Measurements from ENCODE around the gene RBM39.
A peak's percentile ranks its signal among the peaks of the same experiment; 100 is the strongest.
"Not testable (repeated sequence)": the region's sequence is repeated elsewhere in the genome, so short reads cannot be mapped to it uniquely, and the experiment has no call there.

Gene RBM39

DNA sequence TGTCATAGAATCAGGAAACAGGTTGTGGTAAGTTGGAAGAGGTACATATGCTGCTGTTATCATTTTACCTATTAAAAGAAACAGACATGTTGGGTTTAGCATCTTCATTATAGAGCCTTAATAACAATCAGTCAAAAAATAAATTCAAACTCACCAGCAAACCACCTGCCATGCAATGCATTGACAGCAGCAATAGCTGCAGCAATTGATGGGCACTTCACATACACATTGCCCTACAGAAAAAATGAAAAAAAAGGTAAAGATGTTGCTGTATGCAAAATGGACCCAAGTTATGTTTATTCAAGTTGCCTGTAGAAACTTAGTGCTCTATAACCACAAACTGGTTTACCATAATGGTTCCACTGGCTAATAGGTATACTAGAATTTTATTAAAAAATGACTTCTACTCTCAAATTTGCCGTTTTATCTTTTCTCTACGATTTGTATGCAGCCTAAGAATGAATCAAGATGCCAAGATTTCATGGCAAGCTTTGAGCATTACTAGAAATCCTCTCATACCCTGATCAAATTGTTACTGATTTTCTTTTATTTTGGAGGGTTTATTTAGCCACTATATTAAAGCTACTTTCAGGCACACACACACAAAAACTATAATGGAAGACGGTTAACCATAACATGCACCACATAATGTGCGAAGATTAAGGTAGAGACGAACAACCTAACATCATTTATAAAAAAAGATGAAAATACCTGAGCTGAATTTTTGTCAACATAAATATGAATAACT lies 37.4 kb downstream of the RBM39 start:
- DNase-seq: no peak

DNA sequence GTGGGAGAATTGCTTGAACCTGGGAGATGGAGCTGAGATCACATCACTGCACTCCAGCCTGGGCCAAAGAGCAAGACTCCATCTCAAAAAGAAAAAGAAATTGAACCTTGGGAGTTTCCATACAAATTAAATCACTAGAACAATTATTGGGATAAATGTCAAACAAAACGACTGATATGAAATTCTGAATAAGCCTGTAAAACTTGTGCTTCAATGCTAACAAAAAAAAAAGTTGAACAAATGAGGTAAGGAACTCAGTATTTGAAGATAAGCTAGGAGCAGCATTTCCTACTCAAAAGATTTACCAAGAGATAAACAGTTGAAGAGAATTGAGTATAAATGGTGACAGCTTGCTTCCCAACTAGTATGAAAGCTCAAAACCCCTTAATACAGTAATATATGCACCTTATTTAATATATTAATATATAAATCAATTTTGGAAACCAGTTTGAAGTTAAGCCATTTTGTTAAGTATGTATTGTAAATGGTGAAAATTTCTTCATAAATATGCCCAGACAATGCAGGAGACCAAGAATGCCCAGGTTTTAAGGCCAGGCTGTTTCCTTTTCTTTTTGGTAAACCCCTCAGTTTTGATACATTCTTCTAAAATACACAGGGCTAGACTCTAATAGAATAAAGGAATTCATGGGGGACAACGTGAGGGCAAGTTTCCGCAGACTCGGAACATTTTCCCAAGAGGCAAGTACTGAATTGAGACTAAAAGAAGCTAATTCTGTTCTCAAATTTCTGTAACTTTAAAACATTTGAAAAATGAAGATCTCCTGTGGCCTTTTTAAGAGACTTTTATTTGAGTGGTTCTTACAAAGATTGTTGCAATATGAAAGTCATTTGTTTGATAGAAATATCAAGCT lies 39.0 kb downstream of the RBM39 start:
- no peak for DNase-seq

GRCh38 chr20:35702051-35702823 lies 39.8 kb downstream of the RBM39 start:
- DNase-seq: no peak

DNA sequence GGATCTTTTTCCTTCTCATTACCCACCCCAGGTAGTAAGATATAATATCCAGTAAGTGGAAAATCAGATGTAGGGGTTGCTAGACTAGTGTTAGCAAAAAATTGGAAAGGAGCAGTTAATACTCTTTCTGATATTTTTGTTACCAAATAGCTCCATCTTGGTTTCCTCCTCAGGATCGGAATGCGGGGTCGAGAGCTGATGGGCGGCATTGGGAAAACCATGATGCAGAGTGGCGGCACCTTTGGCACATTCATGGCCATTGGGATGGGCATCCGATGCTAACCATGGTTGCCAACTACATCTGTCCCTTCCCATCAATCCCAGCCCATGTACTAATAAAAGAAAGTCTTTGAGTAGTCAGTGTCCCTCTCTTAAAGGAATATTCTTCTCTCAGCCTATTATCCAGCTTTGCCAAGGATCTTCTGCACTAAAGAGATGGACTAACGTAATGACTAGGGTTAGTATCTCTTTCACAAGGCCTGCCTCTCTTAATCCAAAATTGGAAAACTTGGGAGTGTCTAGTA lies 41.4 kb downstream of the RBM39 start:
- DNase-seq: no peak

DNA sequence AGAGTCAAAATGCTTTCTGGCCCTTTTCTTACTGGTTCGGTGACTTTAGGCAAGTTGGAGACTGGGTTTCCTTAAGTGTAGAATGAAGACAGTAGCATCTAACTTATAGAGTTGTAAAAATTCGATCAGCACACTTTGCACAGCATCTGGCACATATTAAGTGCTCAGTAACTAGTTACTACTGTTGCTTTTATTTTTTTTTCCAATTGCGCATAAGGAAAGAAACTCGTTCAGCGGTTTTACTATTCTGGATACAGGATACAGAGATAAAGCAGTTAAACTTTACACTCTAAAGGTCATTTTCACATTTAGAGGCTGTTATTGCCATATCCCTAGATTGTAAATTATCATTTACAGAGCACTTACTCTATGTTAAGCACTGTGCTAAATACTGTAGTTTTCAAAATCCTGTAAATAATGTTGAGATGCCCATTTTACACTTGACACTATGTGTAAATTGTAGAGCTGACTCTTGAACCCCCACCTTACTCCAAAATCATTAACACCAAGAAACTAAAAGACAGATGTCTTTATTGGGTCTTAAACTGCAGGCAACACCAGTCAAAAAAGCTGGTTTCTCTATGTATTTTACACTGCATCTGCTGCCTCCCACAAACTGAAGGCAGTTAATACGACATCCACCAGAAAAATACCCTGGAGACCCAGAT lies 42.0 kb downstream of the RBM39 start:
- DNase-seq: no peak

GRCh38 chr20:35699127-35699956 lies 42.7 kb downstream of the RBM39 start, which contains the start of the genes NFS1 and ROMO1:
Gene NFS1, minus strand, starts transcription at chr20:35699352. Its CDS starts 64 bp downstream, at chr20:35699288.
Gene ROMO1, plus strand, starts transcription at chr20:35699405. Its CDS starts 228 bp downstream, at chr20:35699633.
- DNase-seq: peak; percentile 70 to 85 (median 84)

- DNase-seq: no peak
These were observed 43.5 kb downstream of the RBM39 start for GRCh38 chr20:35698298-35699126.

DNA sequence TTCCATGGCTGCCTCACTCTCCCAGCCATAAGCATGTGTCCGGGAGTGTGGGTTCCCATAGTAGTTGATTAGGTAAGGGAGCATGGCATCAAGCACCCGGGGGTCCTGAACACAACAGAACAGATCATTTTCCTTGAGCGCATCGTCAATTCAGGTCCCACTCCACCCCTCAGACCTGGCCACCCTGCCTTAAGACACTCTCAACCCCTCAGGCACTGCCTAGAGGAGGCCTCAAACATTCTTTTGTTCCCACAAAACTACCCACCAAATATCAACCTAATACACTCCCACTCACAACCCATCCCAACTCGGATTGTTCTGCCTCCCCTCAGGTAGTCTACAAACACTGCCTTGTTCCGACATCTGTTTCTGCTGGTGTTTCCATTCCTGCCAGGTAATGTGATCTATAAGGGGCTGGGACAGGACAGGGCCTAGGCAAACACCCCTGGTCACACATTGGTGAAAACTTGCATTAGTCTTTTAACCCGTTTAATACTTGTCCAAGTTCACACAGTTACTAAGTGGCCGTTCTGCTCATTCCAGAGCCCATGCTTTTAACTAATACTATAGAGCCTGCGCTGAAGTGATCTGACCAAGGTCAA lies 44.3 kb downstream of the RBM39 start:
- no peak for DNase-seq

GRCh38 chr20:35695978-35696377 lies 46.1 kb downstream of the RBM39 start:
- no peak for DNase-seq

DNA sequence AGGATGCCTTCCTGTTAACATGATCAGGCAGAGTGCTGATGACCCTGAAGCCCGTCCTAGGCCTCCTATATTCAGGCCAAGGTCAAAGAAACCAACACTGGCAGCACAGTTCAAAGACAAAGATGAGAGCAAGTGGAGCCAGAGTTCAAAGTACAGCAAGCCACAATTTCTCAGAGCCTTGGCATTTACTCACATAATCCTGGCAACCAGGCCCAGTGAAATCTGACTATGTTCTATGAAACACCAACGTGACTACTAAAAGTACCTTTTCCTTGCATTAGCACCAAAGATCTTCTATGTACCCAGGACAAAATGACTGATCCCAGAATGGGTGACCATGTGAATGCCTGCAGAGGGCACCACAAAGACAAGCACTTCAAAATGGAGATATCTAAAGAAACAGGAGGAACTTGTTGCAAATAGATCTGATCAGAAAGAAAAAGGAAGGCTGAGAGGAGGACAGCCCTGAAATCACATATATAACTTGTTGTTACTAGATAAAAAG lies 46.8 kb downstream of the RBM39 start:
- DNase-seq: no peak

GRCh38 chr20:35690265-35690664 lies 51.8 kb downstream of the RBM39 start:
- DNase-seq: no peak

- DNase-seq: not testable (repeated sequence)
These were observed 55.2 kb downstream of the RBM39 start for GRCh38 chr20:35686872-35687271.

- DNase-seq: not testable (repeated sequence)
These were observed 56.7 kb downstream of the RBM39 start for GRCh38 chr20:35685368-35685767.

DNA sequence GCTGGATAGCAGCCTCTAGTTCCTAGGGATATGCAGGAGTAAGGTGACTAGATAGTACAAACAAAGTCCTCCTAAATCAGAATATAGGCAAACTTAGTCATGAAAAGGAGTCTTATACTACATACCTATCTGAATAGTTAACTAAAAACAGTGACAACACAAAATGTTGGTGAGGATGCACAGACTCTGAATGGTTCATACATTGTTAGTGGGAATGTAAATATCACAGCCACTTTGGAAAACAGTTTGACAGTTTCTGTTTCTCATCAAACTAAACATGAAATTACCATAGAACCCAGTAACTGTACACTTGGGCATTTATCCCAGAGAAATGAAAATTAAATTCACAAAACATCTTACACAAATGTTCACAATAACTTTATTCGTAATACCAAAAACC lies 60.1 kb downstream of the RBM39 start:
- DNase-seq: no peak

GRCh38 chr20:35680452-35681183 lies 61.4 kb downstream of the RBM39 start:
- DNase-seq: no peak

GRCh38 chr20:35674921-35675320 lies 67.1 kb downstream of the RBM39 start:
- DNase-seq: no peak

GRCh38 chr20:35673884-35674283 lies 68.2 kb downstream of the RBM39 start:
- DNase-seq: no peak

DNA sequence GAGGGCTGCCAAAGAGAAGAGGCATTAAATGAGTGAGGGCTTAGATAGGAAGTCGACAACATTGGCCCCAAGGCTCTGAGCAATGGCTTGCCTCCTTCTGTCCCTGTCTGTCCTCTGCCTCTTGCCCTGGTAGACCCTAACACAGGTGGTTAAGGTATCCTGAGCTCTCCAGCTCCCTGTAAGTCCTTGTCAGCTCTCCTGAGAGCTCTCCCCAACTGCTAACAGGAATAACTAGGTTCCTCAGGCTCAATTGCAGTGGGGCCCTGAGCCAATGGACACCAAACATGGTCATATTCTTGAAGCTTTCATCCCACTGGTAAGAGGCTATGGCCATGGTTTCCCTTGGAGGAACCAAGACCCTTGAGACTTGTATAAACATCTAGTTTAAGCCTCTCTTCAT lies 72.4 kb downstream of the RBM39 start:
- DNase-seq: no peak

GRCh38 chr20:35669221-35669620 lies 72.8 kb downstream of the RBM39 start:
- no peak for DNase-seq

Data from T-helper 1 cell (primary cell).